H54 (cell line): ENCODE measurements around the gene NCLN.
"Not testable (repeated sequence)": the region's sequence is repeated elsewhere in the genome, so short reads cannot be mapped to it uniquely, and the experiment has no call there.

Experiments used
- DNase-seq: peaks from one replicate; pipeline ENCODE4 v3.0.0; 2011; ENCODE audit warnings: low spot score, mixed read lengths; ENCODE audit not compliant: insufficient read length
- FAIRE-seq: peaks from 3 replicates; lab custom pipeline; 2011; peaks lifted over from hg19 to GRCh38; lab: Jason Lieb, UNC
- POLR2A ChIP-seq: IDR thresholded peaks from 2 replicates; pipeline ENCODE4 v1.6.1; 2011; ENCODE audit warnings: low read depth, mild to moderate bottlenecking, low read length

Gene NCLN

GRCh38 chr19:3192684-3193083 is 7.0 kb downstream of the NCLN start:
- no peak for TF ChIP-seq POLR2A
- FAIRE-seq (no peak), DNase-seq (no peak)

GRCh38 chr19:3193256-3194105 is 7.8 kb downstream of the NCLN start:
- TF ChIP-seq POLR2A: no peak
- FAIRE-seq: no peak
- DNase-seq: no peak

- FAIRE-seq (no peak), DNase-seq (no peak)
- TF ChIP-seq POLR2A: no peak
Measured at GRCh38 chr19:3194106-3195087, 8.7 kb downstream of the NCLN start.

GRCh38 chr19:3196064-3196932 is 10.6 kb downstream of the NCLN start:
- TF ChIP-seq POLR2A: no peak
- FAIRE-seq (no peak), DNase-seq (no peak)

GRCh38 chr19:3196933-3197205 is 11.1 kb downstream of the NCLN start:
- TF ChIP-seq POLR2A: no peak
- no peak for DNase-seq
- FAIRE-seq: no peak

GRCh38 chr19:3198901-3199700 is 13.4 kb downstream of the NCLN start:
- no peak for FAIRE-seq
- no peak for DNase-seq
- no peak for TF ChIP-seq POLR2A

GRCh38 chr19:3201072-3201700 is 15.5 kb downstream of the NCLN start:
- no peak for TF ChIP-seq POLR2A
- FAIRE-seq: no peak
- no peak for DNase-seq

- no peak for TF ChIP-seq POLR2A
- FAIRE-seq: no peak
- no peak for DNase-seq
Measured at GRCh38 chr19:3201911-3202310, 16.2 kb downstream of the NCLN start.

GRCh38 chr19:3202346-3202745 is 16.6 kb downstream of the NCLN start:
- no peak for FAIRE-seq
- DNase-seq: no peak
- TF ChIP-seq POLR2A: no peak

GRCh38 chr19:3202895-3203294 is 17.2 kb downstream of the NCLN start:
- DNase-seq, FAIRE-seq: not testable (repeated sequence)

- no peak for DNase-seq
- no peak for FAIRE-seq
- TF ChIP-seq POLR2A: no peak
Measured at GRCh38 chr19:3203805-3204645, 18.3 kb downstream of the NCLN start.
